GM23338 (cell line): ENCODE measurements around the gene CNTNAP2. TPM values are rescaled to one million over a fixed set of nuclear protein-coding genes. Genes with fewer than 3 reads are reported as not detected.

Experiments
- ATAC-seq: fragments of 200-7000 bp; cut with Tn5 transposase; 3 replicates; pipeline ENCODE4 v1.9.1; 2020
- DNase-seq: peaks from one replicate; pipeline ENCODE4 v3.0.0-alpha.2; 2015; ENCODE audit warnings: low spot score
- H2AFZ ChIP-seq: fragments of 200-600 bp; sonication (generic); 2 replicates; pipeline ENCODE4 v1.8.0; 2016; ENCODE audit warnings: antibody characterized with exemption, mild to moderate bottlenecking, moderate library complexity
- H3F3A ChIP-seq: fragments of 200-600 bp; sonication (generic); replicated peaks from 2 replicates; pipeline ENCODE4 v1.8.0; 2017; ENCODE audit warnings: antibody characterized with exemption, mixed run types, low read depth
- H3K27ac ChIP-seq: fragments of 200-600 bp; sonication (generic); 2 replicates; pipeline ENCODE4 v1.6.1; 2016; ENCODE audit warnings: low read depth
- H3K27me3 ChIP-seq: fragments of 200-600 bp; sonication (generic); 2 replicates; pipeline ENCODE4 v1.8.0; 2016; ENCODE audit warnings: mild to moderate bottlenecking, mixed run types, moderate library complexity; ENCODE audit not compliant: insufficient read depth
- H3K36me3 ChIP-seq: fragments of 200-600 bp; sonication (generic); 2 replicates; pipeline ENCODE4 v1.8.0; 2016; ENCODE audit warnings: mild to moderate bottlenecking; ENCODE audit not compliant: insufficient read depth
- H3K4me1 ChIP-seq: fragments of 200-600 bp; sonication (generic); 2 replicates; pipeline ENCODE4 v1.8.0; 2016; ENCODE audit warnings: mild to moderate bottlenecking, moderate library complexity; ENCODE audit not compliant: insufficient read depth
- H3K4me2 ChIP-seq: fragments of 200-600 bp; sonication (generic); 2 replicates; pipeline ENCODE4 v1.7.1; 2017; ENCODE audit warnings: mixed run types
- H3K4me3 ChIP-seq: fragments of 200-600 bp; sonication (generic); 2 replicates; pipeline ENCODE4 v1.6.1; 2016; ENCODE audit warnings: mixed run types
- H3K79me2 ChIP-seq: fragments of 200-600 bp; sonication (generic); replicated peaks from 2 replicates; pipeline ENCODE4 v1.8.0; 2017; ENCODE audit warnings: mild to moderate bottlenecking; ENCODE audit not compliant: insufficient read depth
- H3K9me2 ChIP-seq: fragments of 200-600 bp; sonication (generic); 2 replicates; pipeline ENCODE4 v1.8.0; 2017; ENCODE audit not compliant: insufficient read depth
- H4K20me1 ChIP-seq: fragments of 200-600 bp; sonication (generic); replicated peaks from 2 replicates; pipeline ENCODE4 v1.8.0; 2017; ENCODE audit warnings: mild to moderate bottlenecking; ENCODE audit not compliant: insufficient read depth
- H3K27ac Mint-ChIP-seq: 2 replicates; pipeline ENCODE4 v1.8.0; 2020; ENCODE audit warnings: inconsistent platforms, mild to moderate bottlenecking, moderate library complexity, mixed read lengths
- H3K27me3 Mint-ChIP-seq: 3 replicates; pipeline ENCODE4 v1.8.0; 2022; ENCODE audit warnings: low read depth, mild to moderate bottlenecking, moderate library complexity, mixed read lengths, inconsistent platforms; ENCODE audit not compliant: insufficient read depth, poor library complexity
- H3K36me3 Mint-ChIP-seq: 3 replicates; pipeline ENCODE4 v1.8.0; 2021; ENCODE audit warnings: low read depth, mild to moderate bottlenecking, inconsistent platforms, moderate library complexity, mixed read lengths
- H3K4me1 Mint-ChIP-seq: 3 replicates; pipeline ENCODE4 v1.8.0; 2020; ENCODE audit warnings: mild to moderate bottlenecking, inconsistent platforms, mixed read lengths
- H3K4me3 Mint-ChIP-seq: 3 replicates; pipeline ENCODE4 v1.8.0; 2021; ENCODE audit warnings: moderate library complexity, mild to moderate bottlenecking, inconsistent platforms, mixed read lengths
- H3K9me3 Mint-ChIP-seq: 3 replicates; pipeline ENCODE4 v1.8.0; 2020; ENCODE audit warnings: moderate library complexity, mild to moderate bottlenecking, inconsistent platforms, mixed read lengths
- CTCF ChIP-seq, 2 experiments: fragments of 200-600 bp in 1 of 2; sonication (generic) in 1 of 2; conservative IDR thresholded peaks; 2 replicates each; pipeline versions ENCODE4 v1.5.1 to v1.6.1; 2016 to 2017; ENCODE audit warnings: antibody characterized with exemption in 2 of 2, low read depth in 2 of 2, mild to moderate bottlenecking in 2 of 2, moderate library complexity in 1 of 2
- EZH2 ChIP-seq: fragments of 200-600 bp; sonication (generic); IDR thresholded peaks from one replicate; pipeline ENCODE4 v1.8.0; 2017; ENCODE audit warnings: antibody characterized with exemption, mild to moderate bottlenecking, low read depth; ENCODE audit not compliant: unreplicated experiment
- JUNB ChIP-seq: IDR thresholded peaks from one replicate; pipeline ENCODE4 v1.6.1; 2016; ENCODE audit warnings: antibody characterized with exemption; ENCODE audit not compliant: unreplicated experiment
- NANOG ChIP-seq: IDR thresholded peaks from 2 replicates; pipeline ENCODE4 v1.6.1; 2016; ENCODE audit warnings: antibody characterized with exemption, borderline replicate concordance
- STAT1 ChIP-seq: IDR thresholded peaks from one replicate; pipeline ENCODE4 v1.6.1; 2016; ENCODE audit warnings: antibody characterized with exemption; ENCODE audit not compliant: unreplicated experiment
- ZNF331 ChIP-seq: fragments of 250-450 bp; sonication (Bioruptor Pico); IDR thresholded peaks from 2 replicates; pipeline ENCODE4 v1.5.0; 2020; ENCODE audit warnings: low read depth, mild to moderate bottlenecking, moderate library complexity
- ZNF462 ChIP-seq: fragments of 250-450 bp; sonication (Bioruptor Pico); IDR thresholded peaks from 2 replicates; pipeline ENCODE4 v1.5.0; 2020; ENCODE audit warnings: mild to moderate bottlenecking, moderate library complexity
- polyA plus RNA-seq: library from polyadenylated mRNA; unstranded; fragments of >200 nt; fragmentation: Nextera tagmentation; extraction: Ambion mirVana; gene quantifications from 2 replicates; pipeline ENCODE4 v1.2.1, GENCODE V29; 2016
- total RNA-seq: library from RNA; depleted of rRNA; stranded (reverse); fragments of >200 nt; shearing (Covaris generic); gene quantifications from 2 replicates; pipeline ENCODE4 v1.2.3, GENCODE V29; 2014

The CNTNAP2 gene
- total and polyA plus RNA-seq, 2 experiments from 2014 or later = 38.2 to 61.3 TPM

- TF ChIP-seq ZNF462 (CRISPR knock-in tag) (no peak), STAT1 (no peak), CTCF (conservative IDR thresholded peaks at IDR 0.05; ENCODE audit: low read depth in 2 of 2) (no peak), NANOG (no peak), JUNB (no peak), ZNF331 (no peak), EZH2 (no peak)
These were observed 597.3 kb downstream of the CNTNAP2 start (continued) for GRCh38 chr7:146713934-146714333.

- no peak overlapping the region for H2AFZ ChIP-seq
- TF ChIP-seq EZH2 = no peak
- TF ChIP-seq ZNF462 (CRISPR knock-in tag) = no peak
These were observed 603.6 kb downstream of the CNTNAP2 start for GRCh38 chr7:146720195-146720594.

More at GRCh38 chr7:146720195-146720594, 603.6 kb downstream of the CNTNAP2 start:
- H3K79me2 ChIP-seq = no peaks in the 10 kb centered on the region
- Mint-ChIP-seq H3K36me3 (no peaks in the 10 kb centered on the region; the same call in 2 of the 3 replicates), H3K4me1 (no peaks in the 10 kb centered on the region; the same call in 2 of the 3 replicates), H3K27me3 (no peaks in the 10 kb centered on the region), H3K4me3 (no peak overlapping the region), H3K9me3 (peaks cover 9% of the 10 kb centered on the region), H3K27ac (no peak overlapping the region)
- DNase-seq = no peak
- no peaks in the 10 kb centered on the region for H3K4me1 ChIP-seq
- no peak overlapping the region for H3K4me3 ChIP-seq
- H4K20me1 ChIP-seq = no peaks in the 10 kb centered on the region
- H3K27me3 ChIP-seq = no peaks in the 10 kb centered on the region
- no peaks in the 10 kb centered on the region for H3F3A ChIP-seq
- H3K27ac ChIP-seq = no peak overlapping the region
- no peaks in the 10 kb centered on the region for H3K9me2 ChIP-seq
- H3K36me3 ChIP-seq = no peaks in the 10 kb centered on the region
- no peak overlapping the region for H3K4me2 ChIP-seq
- no peak; the same call in 2 of the 3 replicates for ATAC-seq
